Caco-2 (cell line): ENCODE results near the gene PLK1. TPM values are rescaled to one million over a fixed set of nuclear protein-coding genes. Genes with fewer than 3 reads are reported as not detected.

ENCODE experiments used
- BruUV-seq: library from RNA; stranded (reverse); fragments of 400-500 nt; replicated peaks from 2 replicates; lab custom pipeline; 2021; lab: Mats Ljungman, UMichigan
- CTCF ChIA-PET: fragments of 300-600 bp; sonication (Branson Sonifier 250); formaldehyde crosslinking; loops from one replicate; lab custom pipeline; 2022; ENCODE audit warnings: antibody characterized with exemption; lab: Charles Lee
- POLR2A ChIA-PET: fragments of 300-600 bp; sonication (Branson Sonifier 250); formaldehyde crosslinking; loops from one replicate; lab custom pipeline; 2022; ENCODE audit warnings: antibody characterized with exemption; lab: Charles Lee
- DNase-seq, 2 experiments: peaks; one replicate each; pipeline versions ENCODE4 v3.0.0 to v3.0.0-alpha.2; 2020 to 2022
- H3K27me3 ChIP-seq: replicated peaks from 2 replicates; pipeline ENCODE4 v1.6.0; 2011; ENCODE audit warnings: low read length; ENCODE audit not compliant: control insufficient read depth, insufficient read depth
- H3K36me3 ChIP-seq: 2 replicates; pipeline ENCODE4 v1.5.1; 2011; ENCODE audit warnings: low read length; ENCODE audit not compliant: control insufficient read depth, insufficient read depth
- H3K4me1 ChIP-seq: fragments of 250-450 bp; sonication (Bioruptor Pico); 2 replicates; pipeline ENCODE4 v1.5.1; 2020; ENCODE audit warnings: mild to moderate bottlenecking
- H3K4me3 ChIP-seq: 2 replicates; pipeline ENCODE4 v1.5.1; 2011; ENCODE audit warnings: low read depth, mild to moderate bottlenecking, control low read depth, low read length
- H3K9me3 ChIP-seq: fragments of 250-450 bp; sonication (Bioruptor Pico); 2 replicates; pipeline ENCODE4 v1.5.1; 2020; ENCODE audit warnings: mild to moderate bottlenecking, moderate library complexity
- H3K27ac Mint-ChIP-seq: one replicate; pipeline ENCODE4 v1.8.0; 2022; ENCODE audit warnings: mixed read lengths; ENCODE audit not compliant: unreplicated experiment
- H3K27me3 Mint-ChIP-seq: one replicate; pipeline ENCODE4 v1.8.0; 2022; ENCODE audit warnings: mixed read lengths; ENCODE audit not compliant: insufficient read depth, unreplicated experiment
- H3K36me3 Mint-ChIP-seq: one replicate; pipeline ENCODE4 v1.8.0; 2022; ENCODE audit warnings: mild to moderate bottlenecking, mixed read lengths; ENCODE audit not compliant: insufficient read depth, unreplicated experiment
- H3K4me1 Mint-ChIP-seq: one replicate; pipeline ENCODE4 v1.8.0; 2022; ENCODE audit warnings: low read depth, mixed read lengths; ENCODE audit not compliant: unreplicated experiment
- H3K4me3 Mint-ChIP-seq: one replicate; pipeline ENCODE4 v1.8.0; 2022; ENCODE audit warnings: mild to moderate bottlenecking, moderate library complexity, mixed read lengths; ENCODE audit not compliant: unreplicated experiment
- H3K9me3 Mint-ChIP-seq: one replicate; pipeline ENCODE4 v1.8.0; 2022; ENCODE audit warnings: mixed read lengths; ENCODE audit not compliant: unreplicated experiment
- CTCF ChIP-seq, 2 experiments: fragments of 200-600 bp in 1 of 2; IDR thresholded peaks; 1 replicate in 1 of 2; 2 replicates in 1 of 2; pipeline versions ENCODE4 v1.5.1 to v1.8.0; 2011 to 2022; ENCODE audit warnings: antibody characterized with exemption in 1 of 2, control low read depth in 1 of 2, inconsistent platforms in 1 of 2, low read depth in 1 of 2, low read length in 1 of 2, mild to moderate bottlenecking in 1 of 2, moderate library complexity in 1 of 2; ENCODE audit not compliant: insufficient read depth in 1 of 2, severe bottlenecking in 1 of 2, unreplicated experiment in 1 of 2
- intact Hi-C: fragments of 100-400 bp; cut with micrococcal nuclease; formaldehyde crosslinking; loops from one replicate; pipeline ENCODE4 v1.10.0; 2022; ENCODE audit not compliant: unreplicated experiment
- total RNA-seq: library from RNA; stranded (reverse); gene quantifications from 2 replicates; pipeline ENCODE4 v1.2.3, GENCODE V29; 2022

PLK1 gene
- total RNA-seq, 1 experiment from 2014 or later, result 114 TPM

- no peak for DNase-seq
- Mint-ChIP-seq H3K27me3 (peaks cover 5% of the 10 kb centered on the region), H3K36me3 (no peaks in the 10 kb centered on the region), H3K4me3 (no peak overlapping the region), H3K4me1 (no peaks in the 10 kb centered on the region), H3K9me3 (peaks cover 9% of the 10 kb centered on the region), H3K27ac (no peak overlapping the region)
- Histone ChIP-seq H3K36me3 (no peaks in the 10 kb centered on the region), H3K9me3 (peaks cover 5% of the 10 kb centered on the region; the same call in 1 of the 2 replicates), H3K27me3 (no peaks in the 10 kb centered on the region), H3K4me3 (no peak overlapping the region), H3K4me1 (no peaks in the 10 kb centered on the region)
- no peak for TF ChIP-seq CTCF (IDR thresholded peaks at IDR 0.05; ENCODE audit: insufficient read depth in 1 of 2, low read depth in 1 of 2, low read length in 1 of 2, severe bottlenecking in 1 of 2, unreplicated experiment in 1 of 2)
- ChIA-PET POLR2A (no interaction called here), CTCF (no interaction called here)
- BruUV-seq, result no TSS peak
- intact Hi-C loops, result no loop called here
Measured at GRCh38 chr16:23710008-23710407, 31.3 kb downstream of the PLK1 start.

GRCh38 chr16:23710504-23710903 lies 31.8 kb downstream of the PLK1 start:
- no peak for TF ChIP-seq CTCF (IDR thresholded peaks at IDR 0.05; ENCODE audit: insufficient read depth in 1 of 2, low read depth in 1 of 2, low read length in 1 of 2, severe bottlenecking in 1 of 2, unreplicated experiment in 1 of 2)
- Histone ChIP-seq H3K36me3 (no peaks in the 10 kb centered on the region), H3K27me3 (no peaks in the 10 kb centered on the region), H3K4me3 (no peak overlapping the region), H3K4me1 (no peaks in the 10 kb centered on the region), H3K9me3 (peaks cover 5% of the 10 kb centered on the region; the same call in 1 of the 2 replicates)
- intact Hi-C loops, result no loop called here
- H3K27me3 Mint-ChIP-seq, result peaks cover 5% of the 10 kb centered on the region
- ChIA-PET POLR2A (no interaction called here), CTCF (no interaction called here)
- no peak overlapping the region for H3K27ac Mint-ChIP-seq
- no peaks in the 10 kb centered on the region for H3K4me1 Mint-ChIP-seq
- no peaks in the 10 kb centered on the region for H3K36me3 Mint-ChIP-seq
- DNase-seq, result no peak
- BruUV-seq, result no TSS peak
- H3K4me3 Mint-ChIP-seq, result no peak overlapping the region
- peaks cover 9% of the 10 kb centered on the region for H3K9me3 Mint-ChIP-seq

- POLR2A ChIA-PET, result no interaction called here
- CTCF ChIA-PET, result no interaction called here
Measured at GRCh38 chr16:23711785-23712184, 33.1 kb downstream of the PLK1 start.

More at GRCh38 chr16:23711785-23712184, 33.1 kb downstream of the PLK1 start:
- H3K27me3 ChIP-seq, result no peaks in the 10 kb centered on the region
- intact Hi-C loops, result no loop called here
- Mint-ChIP-seq H3K36me3 (no peaks in the 10 kb centered on the region), H3K4me1 (no peaks in the 10 kb centered on the region), H3K27ac (no peak overlapping the region), H3K27me3 (peaks cover 5% of the 10 kb centered on the region), H3K4me3 (no peak overlapping the region), H3K9me3 (peaks cover 9% of the 10 kb centered on the region)
- peaks cover 5% of the 10 kb centered on the region; the same call in 1 of the 2 replicates for H3K9me3 ChIP-seq
- no TSS peak for BruUV-seq
- DNase-seq, result no peak
- no peaks in the 10 kb centered on the region for H3K4me1 ChIP-seq
- H3K36me3 ChIP-seq, result no peaks in the 10 kb centered on the region
- H3K4me3 ChIP-seq, result no peak overlapping the region
- TF ChIP-seq CTCF (IDR thresholded peaks at IDR 0.05; ENCODE audit: insufficient read depth in 1 of 2, low read depth in 1 of 2, low read length in 1 of 2, severe bottlenecking in 1 of 2, unreplicated experiment in 1 of 2), result no peak
